Measurements from ENCODE around the gene LIX1L.

DNA sequence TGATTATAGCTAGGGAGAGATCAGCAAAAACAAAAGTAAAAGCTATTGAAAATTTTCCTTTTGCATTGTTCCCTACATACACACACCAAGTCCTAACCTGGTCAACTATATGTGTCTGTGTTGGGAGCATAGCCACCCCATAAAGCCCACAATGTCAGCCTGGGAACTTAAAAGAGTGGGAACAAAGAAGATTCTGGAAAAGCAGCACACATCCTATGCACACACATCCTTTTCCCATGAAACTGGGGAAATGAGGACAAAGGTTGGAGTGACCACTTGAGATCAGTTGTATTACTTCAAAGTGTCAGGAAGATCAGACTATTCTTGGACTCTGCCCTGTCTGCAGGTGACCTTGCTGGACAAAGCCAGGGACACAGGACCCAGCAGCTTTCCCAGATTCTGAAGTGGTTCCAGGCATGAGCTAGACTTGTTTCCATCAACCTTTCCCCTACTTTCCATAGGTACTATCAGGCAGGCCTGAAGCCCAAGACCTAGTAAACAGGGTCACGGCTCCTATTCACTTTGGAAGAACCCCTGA, 22.7 kb upstream of the LIX1L start:
- no peak for TF ChIP-seq POLR2A (IDR thresholded peaks at IDR 0.05)
- TF ChIP-seq, protein P1, sequence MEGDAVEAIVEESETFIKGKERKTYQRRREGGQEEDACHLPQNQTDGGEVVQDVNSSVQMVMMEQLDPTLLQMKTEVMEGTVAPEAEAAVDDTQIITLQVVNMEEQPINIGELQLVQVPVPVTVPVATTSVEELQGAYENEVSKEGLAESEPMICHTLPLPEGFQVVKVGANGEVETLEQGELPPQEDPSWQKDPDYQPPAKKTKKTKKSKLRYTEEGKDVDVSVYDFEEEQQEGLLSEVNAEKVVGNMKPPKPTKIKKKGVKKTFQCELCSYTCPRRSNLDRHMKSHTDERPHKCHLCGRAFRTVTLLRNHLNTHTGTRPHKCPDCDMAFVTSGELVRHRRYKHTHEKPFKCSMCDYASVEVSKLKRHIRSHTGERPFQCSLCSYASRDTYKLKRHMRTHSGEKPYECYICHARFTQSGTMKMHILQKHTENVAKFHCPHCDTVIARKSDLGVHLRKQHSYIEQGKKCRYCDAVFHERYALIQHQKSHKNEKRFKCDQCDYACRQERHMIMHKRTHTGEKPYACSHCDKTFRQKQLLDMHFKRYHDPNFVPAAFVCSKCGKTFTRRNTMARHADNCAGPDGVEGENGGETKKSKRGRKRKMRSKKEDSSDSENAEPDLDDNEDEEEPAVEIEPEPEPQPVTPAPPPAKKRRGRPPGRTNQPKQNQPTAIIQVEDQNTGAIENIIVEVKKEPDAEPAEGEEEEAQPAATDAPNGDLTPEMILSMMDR (IDR thresholded peaks at IDR 0.05), result no peak
- no peak for TF ChIP-seq EP300 (IDR thresholded peaks at IDR 0.05)
